ENCODE measurements around the gene ERGIC1. TPM values are rescaled to one million over a fixed set of nuclear protein-coding genes. Genes with fewer than 3 reads are reported as not detected.

Gene ERGIC1
- total and polyA plus RNA-seq, 2 experiments from 2014 or later, result 25.2 to 92.2 TPM

DNA sequence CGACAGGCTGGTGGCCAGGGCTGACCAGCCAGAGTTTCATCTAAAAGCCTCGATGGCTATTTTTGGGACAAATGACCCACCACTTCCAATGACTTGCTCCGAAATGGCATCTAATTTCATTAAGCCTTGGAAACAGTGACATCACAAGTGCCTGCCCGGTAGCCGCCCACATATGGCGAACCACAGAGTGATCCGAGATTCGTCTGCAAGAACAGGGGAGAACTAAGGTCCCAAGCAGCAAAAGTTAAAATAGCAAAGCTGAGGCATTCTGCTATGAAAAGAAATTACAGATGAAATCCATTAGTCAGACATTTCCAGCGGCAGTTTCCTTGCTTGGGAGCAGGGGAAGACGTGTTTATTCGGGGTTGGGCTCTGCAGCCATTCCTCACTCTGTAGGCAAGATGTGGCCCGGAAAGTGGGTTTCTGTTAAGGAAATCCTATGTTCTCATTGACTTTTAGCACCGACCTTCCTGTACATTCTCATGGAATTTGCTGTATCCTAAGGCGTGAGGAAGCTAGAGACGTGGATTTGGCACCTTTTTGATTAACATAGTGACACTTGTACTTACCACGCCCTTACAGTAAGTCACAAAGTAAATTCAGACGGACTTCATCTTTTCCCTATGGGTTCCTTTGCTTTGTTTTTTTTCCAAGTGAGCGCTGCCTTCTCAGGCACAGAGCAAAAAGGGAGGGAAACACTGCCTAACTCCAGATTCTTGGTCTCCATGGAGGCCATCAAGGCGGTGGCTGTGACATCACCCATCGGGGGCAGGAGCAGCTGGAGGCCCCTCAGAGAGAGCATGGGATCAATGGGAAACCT, 45.1 kb downstream of the ERGIC1 start:
- Histone ChIP-seq H3F3A (replicated peaks; ENCODE audit: low read depth) (no peaks in the 10 kb centered on the region), H3K9me2 (ENCODE audit: insufficient read depth) (no peaks in the 10 kb centered on the region), H3K4me1 (ENCODE audit: insufficient read depth) (no peaks in the 10 kb centered on the region), H2AFZ (no peak overlapping the region), H3K27ac (ENCODE audit: low read depth) (no peak overlapping the region), H3K27me3 (ENCODE audit: insufficient read depth) (no peaks in the 10 kb centered on the region), H3K4me3 (no peak overlapping the region), H3K4me2 (no peak overlapping the region), H3K36me3 (ENCODE audit: insufficient read depth) (no peaks in the 10 kb centered on the region), H4K20me1 (replicated peaks; ENCODE audit: insufficient read depth) (peaks cover 23% of the 10 kb centered on the region), H3K79me2 (replicated peaks; ENCODE audit: insufficient read depth) (peaks cover 42% of the 10 kb centered on the region)
- Mint-ChIP-seq H3K27ac (peak overlapping the region; percentile 63; the same call in 1 of the 2 replicates), H3K9me3 (no peaks in the 10 kb centered on the region; the same call in 2 of the 3 replicates), H3K4me3 (no peak overlapping the region), H3K4me1 (peaks cover 8% of the 10 kb centered on the region), H3K36me3 (ENCODE audit: low read depth) (peaks cover 28% of the 10 kb centered on the region), H3K27me3 (ENCODE audit: insufficient read depth, low read depth, poor library complexity) (peaks cover 11% of the 10 kb centered on the region)
- TF ChIP-seq ZNF114 (CRISPR knock-in tag; IDR thresholded peaks at IDR 0.05), result no peak
- TF ChIP-seq EZH2 (IDR thresholded peaks at IDR 0.05; ENCODE audit: low read depth, unreplicated experiment), result no peak
- TF ChIP-seq STAT1 (IDR thresholded peaks at IDR 0.05; ENCODE audit: unreplicated experiment), result no peak
- TF ChIP-seq POLR2AphosphoS5 (IDR thresholded peaks at IDR 0.05; ENCODE audit: low read depth), result no peak
- TF ChIP-seq, protein P1, sequence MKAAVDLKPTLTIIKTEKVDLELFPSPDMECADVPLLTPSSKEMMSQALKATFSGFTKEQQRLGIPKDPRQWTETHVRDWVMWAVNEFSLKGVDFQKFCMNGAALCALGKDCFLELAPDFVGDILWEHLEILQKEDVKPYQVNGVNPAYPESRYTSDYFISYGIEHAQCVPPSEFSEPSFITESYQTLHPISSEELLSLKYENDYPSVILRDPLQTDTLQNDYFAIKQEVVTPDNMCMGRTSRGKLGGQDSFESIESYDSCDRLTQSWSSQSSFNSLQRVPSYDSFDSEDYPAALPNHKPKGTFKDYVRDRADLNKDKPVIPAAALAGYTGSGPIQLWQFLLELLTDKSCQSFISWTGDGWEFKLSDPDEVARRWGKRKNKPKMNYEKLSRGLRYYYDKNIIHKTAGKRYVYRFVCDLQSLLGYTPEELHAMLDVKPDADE (IDR thresholded peaks at IDR 0.05), result no peak
- no peak for TF ChIP-seq ZNF331 (CRISPR knock-in tag; IDR thresholded peaks at IDR 0.05; ENCODE audit: low read depth)
- TF ChIP-seq, protein P2, sequence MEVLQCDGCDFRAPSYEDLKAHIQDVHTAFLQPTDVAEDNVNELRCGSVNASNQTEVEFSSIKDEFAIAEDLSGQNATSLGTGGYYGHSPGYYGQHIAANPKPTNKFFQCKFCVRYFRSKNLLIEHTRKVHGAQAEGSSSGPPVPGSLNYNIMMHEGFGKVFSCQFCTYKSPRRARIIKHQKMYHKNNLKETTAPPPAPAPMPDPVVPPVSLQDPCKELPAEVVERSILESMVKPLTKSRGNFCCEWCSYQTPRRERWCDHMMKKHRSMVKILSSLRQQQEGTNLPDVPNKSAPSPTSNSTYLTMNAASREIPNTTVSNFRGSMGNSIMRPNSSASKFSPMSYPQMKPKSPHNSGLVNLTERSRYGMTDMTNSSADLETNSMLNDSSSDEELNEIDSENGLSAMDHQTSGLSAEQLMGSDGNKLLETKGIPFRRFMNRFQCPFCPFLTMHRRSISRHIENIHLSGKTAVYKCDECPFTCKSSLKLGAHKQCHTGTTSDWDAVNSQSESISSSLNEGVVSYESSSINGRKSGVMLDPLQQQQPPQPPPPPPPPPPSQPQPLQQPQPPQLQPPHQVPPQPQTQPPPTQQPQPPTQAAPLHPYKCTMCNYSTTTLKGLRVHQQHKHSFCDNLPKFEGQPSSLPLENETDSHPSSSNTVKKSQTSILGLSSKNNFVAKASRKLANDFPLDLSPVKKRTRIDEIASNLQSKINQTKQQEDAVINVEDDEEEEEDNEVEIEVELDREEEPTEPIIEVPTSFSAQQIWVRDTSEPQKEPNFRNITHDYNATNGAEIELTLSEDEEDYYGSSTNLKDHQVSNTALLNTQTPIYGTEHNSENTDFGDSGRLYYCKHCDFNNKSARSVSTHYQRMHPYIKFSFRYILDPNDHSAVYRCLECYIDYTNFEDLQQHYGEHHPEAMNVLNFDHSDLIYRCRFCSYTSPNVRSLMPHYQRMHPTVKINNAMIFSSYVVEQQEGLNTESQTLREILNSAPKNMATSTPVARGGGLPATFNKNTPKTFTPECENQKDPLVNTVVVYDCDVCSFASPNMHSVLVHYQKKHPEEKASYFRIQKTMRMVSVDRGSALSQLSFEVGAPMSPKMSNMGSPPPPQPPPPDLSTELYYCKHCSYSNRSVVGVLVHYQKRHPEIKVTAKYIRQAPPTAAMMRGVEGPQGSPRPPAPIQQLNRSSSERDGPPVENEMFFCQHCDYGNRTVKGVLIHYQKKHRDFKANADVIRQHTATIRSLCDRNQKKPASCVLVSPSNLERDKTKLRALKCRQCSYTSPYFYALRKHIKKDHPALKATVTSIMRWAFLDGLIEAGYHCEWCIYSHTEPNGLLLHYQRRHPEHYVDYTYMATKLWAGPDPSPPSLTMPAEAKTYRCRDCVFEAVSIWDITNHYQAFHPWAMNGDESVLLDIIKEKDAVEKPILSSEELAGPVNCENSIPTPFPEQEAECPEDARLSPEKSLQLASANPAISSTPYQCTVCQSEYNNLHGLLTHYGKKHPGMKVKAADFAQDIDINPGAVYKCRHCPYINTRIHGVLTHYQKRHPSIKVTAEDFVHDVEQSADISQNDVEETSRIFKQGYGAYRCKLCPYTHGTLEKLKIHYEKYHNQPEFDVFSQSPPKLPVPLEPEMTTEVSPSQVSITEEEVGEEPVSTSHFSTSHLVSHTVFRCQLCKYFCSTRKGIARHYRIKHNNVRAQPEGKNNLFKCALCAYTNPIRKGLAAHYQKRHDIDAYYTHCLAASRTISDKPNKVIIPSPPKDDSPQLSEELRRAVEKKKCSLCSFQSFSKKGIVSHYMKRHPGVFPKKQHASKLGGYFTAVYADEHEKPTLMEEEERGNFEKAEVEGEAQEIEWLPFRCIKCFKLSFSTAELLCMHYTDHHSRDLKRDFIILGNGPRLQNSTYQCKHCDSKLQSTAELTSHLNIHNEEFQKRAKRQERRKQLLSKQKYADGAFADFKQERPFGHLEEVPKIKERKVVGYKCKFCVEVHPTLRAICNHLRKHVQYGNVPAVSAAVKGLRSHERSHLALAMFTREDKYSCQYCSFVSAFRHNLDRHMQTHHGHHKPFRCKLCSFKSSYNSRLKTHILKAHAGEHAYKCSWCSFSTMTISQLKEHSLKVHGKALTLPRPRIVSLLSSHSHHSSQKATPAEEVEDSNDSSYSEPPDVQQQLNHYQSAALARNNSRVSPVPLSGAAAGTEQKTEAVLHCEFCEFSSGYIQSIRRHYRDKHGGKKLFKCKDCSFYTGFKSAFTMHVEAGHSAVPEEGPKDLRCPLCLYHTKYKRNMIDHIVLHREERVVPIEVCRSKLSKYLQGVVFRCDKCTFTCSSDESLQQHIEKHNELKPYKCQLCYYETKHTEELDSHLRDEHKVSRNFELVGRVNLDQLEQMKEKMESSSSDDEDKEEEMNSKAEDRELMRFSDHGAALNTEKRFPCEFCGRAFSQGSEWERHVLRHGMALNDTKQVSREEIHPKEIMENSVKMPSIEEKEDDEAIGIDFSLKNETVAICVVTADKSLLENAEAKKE (CRISPR knock-in tag; IDR thresholded peaks at IDR 0.05), result no peak
- no peak for TF ChIP-seq JUNB (IDR thresholded peaks at IDR 0.05; ENCODE audit: unreplicated experiment)
- TF ChIP-seq, protein P3, sequence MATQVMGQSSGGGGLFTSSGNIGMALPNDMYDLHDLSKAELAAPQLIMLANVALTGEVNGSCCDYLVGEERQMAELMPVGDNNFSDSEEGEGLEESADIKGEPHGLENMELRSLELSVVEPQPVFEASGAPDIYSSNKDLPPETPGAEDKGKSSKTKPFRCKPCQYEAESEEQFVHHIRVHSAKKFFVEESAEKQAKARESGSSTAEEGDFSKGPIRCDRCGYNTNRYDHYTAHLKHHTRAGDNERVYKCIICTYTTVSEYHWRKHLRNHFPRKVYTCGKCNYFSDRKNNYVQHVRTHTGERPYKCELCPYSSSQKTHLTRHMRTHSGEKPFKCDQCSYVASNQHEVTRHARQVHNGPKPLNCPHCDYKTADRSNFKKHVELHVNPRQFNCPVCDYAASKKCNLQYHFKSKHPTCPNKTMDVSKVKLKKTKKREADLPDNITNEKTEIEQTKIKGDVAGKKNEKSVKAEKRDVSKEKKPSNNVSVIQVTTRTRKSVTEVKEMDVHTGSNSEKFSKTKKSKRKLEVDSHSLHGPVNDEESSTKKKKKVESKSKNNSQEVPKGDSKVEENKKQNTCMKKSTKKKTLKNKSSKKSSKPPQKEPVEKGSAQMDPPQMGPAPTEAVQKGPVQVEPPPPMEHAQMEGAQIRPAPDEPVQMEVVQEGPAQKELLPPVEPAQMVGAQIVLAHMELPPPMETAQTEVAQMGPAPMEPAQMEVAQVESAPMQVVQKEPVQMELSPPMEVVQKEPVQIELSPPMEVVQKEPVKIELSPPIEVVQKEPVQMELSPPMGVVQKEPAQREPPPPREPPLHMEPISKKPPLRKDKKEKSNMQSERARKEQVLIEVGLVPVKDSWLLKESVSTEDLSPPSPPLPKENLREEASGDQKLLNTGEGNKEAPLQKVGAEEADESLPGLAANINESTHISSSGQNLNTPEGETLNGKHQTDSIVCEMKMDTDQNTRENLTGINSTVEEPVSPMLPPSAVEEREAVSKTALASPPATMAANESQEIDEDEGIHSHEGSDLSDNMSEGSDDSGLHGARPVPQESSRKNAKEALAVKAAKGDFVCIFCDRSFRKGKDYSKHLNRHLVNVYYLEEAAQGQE (IDR thresholded peaks at IDR 0.05; ENCODE audit: unreplicated experiment), result no peak
- no peak for TF ChIP-seq CREB1 (CRISPR knock-in tag; IDR thresholded peaks at IDR 0.05; ENCODE audit: low read depth)
- no peak for TF ChIP-seq NANOG (IDR thresholded peaks at IDR 0.05; ENCODE audit: borderline replicate concordance)
- no peak for TF ChIP-seq EZH2phosphoT487 (IDR thresholded peaks at IDR 0.05; ENCODE audit: unreplicated experiment)
- TF ChIP-seq, protein P4, sequence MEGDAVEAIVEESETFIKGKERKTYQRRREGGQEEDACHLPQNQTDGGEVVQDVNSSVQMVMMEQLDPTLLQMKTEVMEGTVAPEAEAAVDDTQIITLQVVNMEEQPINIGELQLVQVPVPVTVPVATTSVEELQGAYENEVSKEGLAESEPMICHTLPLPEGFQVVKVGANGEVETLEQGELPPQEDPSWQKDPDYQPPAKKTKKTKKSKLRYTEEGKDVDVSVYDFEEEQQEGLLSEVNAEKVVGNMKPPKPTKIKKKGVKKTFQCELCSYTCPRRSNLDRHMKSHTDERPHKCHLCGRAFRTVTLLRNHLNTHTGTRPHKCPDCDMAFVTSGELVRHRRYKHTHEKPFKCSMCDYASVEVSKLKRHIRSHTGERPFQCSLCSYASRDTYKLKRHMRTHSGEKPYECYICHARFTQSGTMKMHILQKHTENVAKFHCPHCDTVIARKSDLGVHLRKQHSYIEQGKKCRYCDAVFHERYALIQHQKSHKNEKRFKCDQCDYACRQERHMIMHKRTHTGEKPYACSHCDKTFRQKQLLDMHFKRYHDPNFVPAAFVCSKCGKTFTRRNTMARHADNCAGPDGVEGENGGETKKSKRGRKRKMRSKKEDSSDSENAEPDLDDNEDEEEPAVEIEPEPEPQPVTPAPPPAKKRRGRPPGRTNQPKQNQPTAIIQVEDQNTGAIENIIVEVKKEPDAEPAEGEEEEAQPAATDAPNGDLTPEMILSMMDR (conservative IDR thresholded peaks at IDR 0.05; ENCODE audit: low read depth in 2 of 2), result no peak
- ATAC-seq (no peak), DNase-seq (ENCODE audit: low spot score) (no peak)
